GM12891 (cell line): Measurements from ENCODE around the gene MCOLN3.

Experiments used
- POLR2A ChIP-seq: IDR thresholded peaks from 2 replicates; pipeline ENCODE4 v1.6.1; 2011; ENCODE audit warnings: low read depth, low read length, control low read depth
- POLR2AphosphoS5 ChIP-seq: IDR thresholded peaks from 2 replicates; pipeline ENCODE4 v1.6.1; 2011; ENCODE audit warnings: low read depth, low read length, control low read depth
- SPI1 ChIP-seq: IDR thresholded peaks from 2 replicates; pipeline ENCODE4 v1.6.1; 2011; ENCODE audit warnings: low read depth, low read length, control low read depth
- TAF1 ChIP-seq: IDR thresholded peaks from 2 replicates; pipeline ENCODE4 v1.6.1; 2011; ENCODE audit warnings: low read depth, low read length, control low read depth

DNA sequence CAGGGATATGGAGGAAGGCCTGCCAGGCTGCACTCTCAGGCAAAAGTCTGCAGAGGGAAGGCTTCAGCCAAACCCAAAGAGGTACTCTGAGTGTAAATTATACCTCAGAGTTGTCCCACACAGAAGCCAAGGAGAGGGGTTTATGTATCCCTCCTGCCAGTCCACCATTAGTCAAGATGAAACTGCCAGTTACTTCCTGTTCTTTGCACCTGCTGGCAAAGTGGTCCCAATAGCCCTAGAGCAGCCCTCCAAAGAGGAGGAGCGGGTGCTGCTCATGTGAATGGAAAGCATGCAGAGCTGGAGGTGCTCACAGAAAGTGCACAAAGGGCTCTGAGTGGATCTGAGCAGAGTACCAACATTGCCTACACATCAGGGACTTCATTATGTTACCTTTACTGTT lies 37.1 kb upstream of the MCOLN3 start:
- TF ChIP-seq SPI1, result no peak
- no peak for TF ChIP-seq POLR2A
- no peak for TF ChIP-seq POLR2AphosphoS5
- TF ChIP-seq TAF1, result no peak
